H1 (cell line): ENCODE data around the gene ARCN1. TPM values are rescaled to one million over a fixed set of nuclear protein-coding genes. Genes with fewer than 3 reads are reported as not detected.

ENCODE experiments used
- CEBPB ChIP-seq: IDR thresholded peaks from 2 replicates; pipeline ENCODE4 v1.6.1; 2012; ENCODE audit warnings: low read depth, low read length
- polyA plus RNA-seq, 7 experiments: library from polyadenylated mRNA; depleted of rRNA in 3 of 7; stranded (reverse) in 5 of 7; unstranded in 2 of 7; fragments of >200 nt in 5 of 7; fragments of 200-250 nt in 2 of 7; gene quantifications; 1 replicate in 5 of 7; 2 replicates in 1 of 7; 4 replicates in 1 of 7; pipeline versions ENCODE4 v1.2.1 to v1.2.3, GENCODE V29; 2011 to 2013; ENCODE audit warnings: missing spikeins in 2 of 7, mixed read lengths in 2 of 7
- total RNA-seq: library from RNA; stranded (reverse); fragmentation: NEBNext Ultra II Directional; extraction: Animal tissue kit (Norgen Biotek cat#: 25700); gene quantifications from 2 replicates; pipeline ENCODE4 v1.2.1, GENCODE V29; 2021
- TF ChIP-seq, protein P1 (sequence below), 3 experiments: IDR thresholded peaks; 1 replicate in 2 of 3; 2 replicates in 1 of 3; pipeline versions ENCODE4 v1.5.1 to v1.6.1; 2011; ENCODE audit warnings: low read length in 3 of 3, mild to moderate bottlenecking in 3 of 3, inconsistent platforms in 2 of 3, low read depth in 1 of 3, moderate library complexity in 1 of 3; ENCODE audit not compliant: insufficient read depth in 1 of 3; ENCODE audit errors: control extremely low read depth in 1 of 3

The ARCN1 gene
- total and polyA plus RNA-seq, 2 of the 8 experiments (the other 6 are each of a cell fraction or from before 2014, with no cell fraction given) = 132 to 146 TPM

DNA sequence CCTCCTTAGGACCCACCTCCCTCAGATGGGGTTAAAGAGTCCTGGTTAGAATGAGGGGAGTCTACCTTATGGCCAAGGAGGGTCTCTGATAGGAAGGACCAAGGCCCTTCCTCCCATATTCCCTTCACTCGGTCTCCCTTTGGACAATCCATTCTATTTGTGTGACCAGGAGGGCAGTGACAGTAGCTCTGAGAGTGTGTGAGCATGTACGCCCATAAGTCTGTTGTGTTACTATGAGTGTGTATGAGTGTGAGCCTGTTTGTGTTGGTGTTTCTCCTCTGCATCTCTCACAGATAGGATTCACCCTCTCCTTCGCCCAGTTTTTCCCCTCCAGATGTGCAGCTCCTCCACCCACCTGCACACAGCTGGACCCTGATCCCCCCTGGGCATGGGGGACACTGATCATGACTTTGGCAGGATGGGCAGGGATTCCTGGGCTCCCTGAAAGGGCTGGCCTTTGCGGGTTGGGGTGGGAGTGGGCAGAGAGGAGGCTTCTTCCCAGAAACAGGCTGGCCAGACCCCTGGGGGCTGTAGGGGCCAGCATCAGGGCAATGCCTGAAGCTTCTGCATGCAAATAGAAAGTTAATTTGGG, 49.7 kb downstream of the ARCN1 start (continued):
- TF ChIP-seq, protein P1, sequence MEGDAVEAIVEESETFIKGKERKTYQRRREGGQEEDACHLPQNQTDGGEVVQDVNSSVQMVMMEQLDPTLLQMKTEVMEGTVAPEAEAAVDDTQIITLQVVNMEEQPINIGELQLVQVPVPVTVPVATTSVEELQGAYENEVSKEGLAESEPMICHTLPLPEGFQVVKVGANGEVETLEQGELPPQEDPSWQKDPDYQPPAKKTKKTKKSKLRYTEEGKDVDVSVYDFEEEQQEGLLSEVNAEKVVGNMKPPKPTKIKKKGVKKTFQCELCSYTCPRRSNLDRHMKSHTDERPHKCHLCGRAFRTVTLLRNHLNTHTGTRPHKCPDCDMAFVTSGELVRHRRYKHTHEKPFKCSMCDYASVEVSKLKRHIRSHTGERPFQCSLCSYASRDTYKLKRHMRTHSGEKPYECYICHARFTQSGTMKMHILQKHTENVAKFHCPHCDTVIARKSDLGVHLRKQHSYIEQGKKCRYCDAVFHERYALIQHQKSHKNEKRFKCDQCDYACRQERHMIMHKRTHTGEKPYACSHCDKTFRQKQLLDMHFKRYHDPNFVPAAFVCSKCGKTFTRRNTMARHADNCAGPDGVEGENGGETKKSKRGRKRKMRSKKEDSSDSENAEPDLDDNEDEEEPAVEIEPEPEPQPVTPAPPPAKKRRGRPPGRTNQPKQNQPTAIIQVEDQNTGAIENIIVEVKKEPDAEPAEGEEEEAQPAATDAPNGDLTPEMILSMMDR (IDR thresholded peaks at IDR 0.05; ENCODE audit: control extremely low read depth in 1 of 3, insufficient read depth in 1 of 3, low read depth in 1 of 3, low read length in 3 of 3) = no peak
- TF ChIP-seq CEBPB = no peak
